GM06990 (cell line): ENCODE results near the gene TKTL1.

ENCODE experiments used
- DNase-seq: peaks from one replicate; pipeline ENCODE4 v3.0.0-alpha.2; 2011; ENCODE audit not compliant: insufficient read length; ENCODE audit errors: extremely low read depth
- H3K27me3 ChIP-seq: replicated peaks from 2 replicates; pipeline ENCODE4 v1.6.0; 2011; ENCODE audit warnings: low read length; ENCODE audit not compliant: control insufficient read depth, insufficient read depth
- H3K36me3 ChIP-seq: 2 replicates; pipeline ENCODE4 v1.5.1; 2011; ENCODE audit warnings: low read length; ENCODE audit not compliant: control insufficient read depth, insufficient read depth
- H3K4me3 ChIP-seq: replicated peaks from 2 replicates; pipeline ENCODE4 v1.5.1; 2011; ENCODE audit warnings: low read depth, mild to moderate bottlenecking, control low read depth, low read length
- TF ChIP-seq, protein P1 (sequence below): IDR thresholded peaks from 2 replicates; pipeline ENCODE4 v1.5.1; 2011; ENCODE audit warnings: low read length, control low read depth, mild to moderate bottlenecking, inconsistent platforms; ENCODE audit not compliant: insufficient read depth, poor library complexity, severe bottlenecking

TKTL1 gene

DNA sequence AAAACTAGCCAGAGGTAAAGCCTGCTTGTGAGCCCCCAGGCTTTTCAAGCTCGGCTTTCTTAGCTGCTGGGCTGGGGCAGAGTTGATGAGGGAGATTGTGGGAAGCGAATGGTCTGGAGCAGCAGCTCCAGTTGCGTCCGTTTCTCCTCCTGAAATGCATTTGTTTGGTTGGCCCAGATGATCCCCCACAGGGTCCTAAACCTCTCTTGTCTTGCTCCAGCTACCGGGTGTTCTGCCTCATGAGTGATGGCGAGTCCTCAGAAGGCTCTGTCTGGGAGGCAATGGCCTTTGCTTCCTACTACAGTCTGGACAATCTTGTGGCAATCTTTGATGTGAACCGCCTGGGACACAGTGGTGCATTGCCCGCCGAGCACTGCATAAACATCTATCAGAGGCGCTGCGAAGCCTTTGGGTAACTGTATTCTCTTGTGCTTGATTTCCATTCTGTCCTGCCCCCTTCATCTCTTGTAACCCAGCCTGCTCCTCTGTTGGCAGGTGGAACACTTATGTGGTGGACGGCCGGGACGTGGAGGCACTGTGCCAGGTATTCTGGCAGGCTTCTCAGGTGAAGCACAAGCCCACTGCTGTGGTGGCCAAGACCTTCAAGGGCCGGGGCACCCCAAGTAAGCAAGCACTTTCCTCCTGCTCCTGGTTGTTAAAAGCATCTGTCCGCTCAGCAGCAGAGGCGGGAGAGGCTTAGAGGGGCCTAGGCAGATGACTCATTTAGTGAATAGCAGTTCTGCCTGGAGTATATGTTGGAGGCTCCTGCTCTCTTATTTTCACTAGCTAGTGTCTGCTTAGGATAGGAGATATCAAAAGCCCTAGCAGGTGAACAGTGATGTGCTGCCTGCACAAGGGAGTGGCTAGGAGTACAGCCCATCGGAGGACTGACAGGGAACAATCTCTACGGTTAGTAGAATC lies 15.3 kb downstream of the TKTL1 start:
- Histone ChIP-seq H3K36me3 (no peaks in the 10 kb centered on the region), H3K4me3 (no peak overlapping the region), H3K27me3 (no peaks in the 10 kb centered on the region)
- no peak for DNase-seq
- TF ChIP-seq, protein P1, sequence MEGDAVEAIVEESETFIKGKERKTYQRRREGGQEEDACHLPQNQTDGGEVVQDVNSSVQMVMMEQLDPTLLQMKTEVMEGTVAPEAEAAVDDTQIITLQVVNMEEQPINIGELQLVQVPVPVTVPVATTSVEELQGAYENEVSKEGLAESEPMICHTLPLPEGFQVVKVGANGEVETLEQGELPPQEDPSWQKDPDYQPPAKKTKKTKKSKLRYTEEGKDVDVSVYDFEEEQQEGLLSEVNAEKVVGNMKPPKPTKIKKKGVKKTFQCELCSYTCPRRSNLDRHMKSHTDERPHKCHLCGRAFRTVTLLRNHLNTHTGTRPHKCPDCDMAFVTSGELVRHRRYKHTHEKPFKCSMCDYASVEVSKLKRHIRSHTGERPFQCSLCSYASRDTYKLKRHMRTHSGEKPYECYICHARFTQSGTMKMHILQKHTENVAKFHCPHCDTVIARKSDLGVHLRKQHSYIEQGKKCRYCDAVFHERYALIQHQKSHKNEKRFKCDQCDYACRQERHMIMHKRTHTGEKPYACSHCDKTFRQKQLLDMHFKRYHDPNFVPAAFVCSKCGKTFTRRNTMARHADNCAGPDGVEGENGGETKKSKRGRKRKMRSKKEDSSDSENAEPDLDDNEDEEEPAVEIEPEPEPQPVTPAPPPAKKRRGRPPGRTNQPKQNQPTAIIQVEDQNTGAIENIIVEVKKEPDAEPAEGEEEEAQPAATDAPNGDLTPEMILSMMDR, result no peak

DNA sequence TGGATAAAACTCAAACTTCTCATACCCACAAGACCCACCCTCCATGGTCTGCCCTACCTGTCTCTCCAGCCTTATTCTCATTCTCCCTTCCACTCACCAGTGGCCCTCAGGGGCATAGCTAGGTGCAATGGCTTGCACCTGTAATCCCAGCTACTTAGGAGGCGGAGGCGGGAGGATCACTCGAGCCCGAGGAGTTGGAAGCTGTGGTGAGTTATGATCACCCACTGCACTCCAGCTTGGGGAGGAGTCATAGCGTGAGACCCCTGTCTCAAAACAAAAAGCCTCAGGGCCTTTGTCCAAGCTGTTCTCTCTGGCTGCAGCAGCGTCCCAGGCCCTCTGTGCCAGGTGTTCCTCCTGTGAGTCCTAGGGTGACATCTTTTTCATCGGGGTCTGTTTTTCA lies 16.5 kb downstream of the TKTL1 start:
- Histone ChIP-seq H3K4me3 (no peak overlapping the region), H3K36me3 (no peaks in the 10 kb centered on the region), H3K27me3 (no peaks in the 10 kb centered on the region)
- TF ChIP-seq, protein P1, result no peak
- DNase-seq, result no peak

DNA sequence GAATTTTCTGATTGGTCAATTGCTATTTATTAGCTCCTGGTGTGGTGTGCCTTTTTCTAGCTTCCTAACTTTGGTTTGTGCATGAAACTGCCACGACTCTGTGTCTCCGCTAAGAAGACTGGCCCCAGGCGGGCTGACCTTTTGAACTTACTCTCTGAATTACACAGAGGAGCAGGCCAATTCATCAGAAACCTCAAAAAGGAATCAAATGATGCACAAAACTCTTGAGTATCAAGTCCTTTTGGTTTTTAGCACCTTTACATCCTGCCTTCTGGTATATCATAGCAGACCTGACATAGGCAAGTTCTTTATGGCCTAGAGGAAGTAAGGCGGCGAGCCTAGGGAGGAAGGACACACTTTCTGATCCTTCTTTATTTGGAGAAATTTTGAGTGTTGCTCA lies 17.6 kb downstream of the TKTL1 start:
- no peak for DNase-seq
- TF ChIP-seq, protein P1, result no peak
- no peaks in the 10 kb centered on the region for H3K27me3 ChIP-seq
- no peaks in the 10 kb centered on the region for H3K36me3 ChIP-seq
- H3K4me3 ChIP-seq, result no peak overlapping the region

DNA sequence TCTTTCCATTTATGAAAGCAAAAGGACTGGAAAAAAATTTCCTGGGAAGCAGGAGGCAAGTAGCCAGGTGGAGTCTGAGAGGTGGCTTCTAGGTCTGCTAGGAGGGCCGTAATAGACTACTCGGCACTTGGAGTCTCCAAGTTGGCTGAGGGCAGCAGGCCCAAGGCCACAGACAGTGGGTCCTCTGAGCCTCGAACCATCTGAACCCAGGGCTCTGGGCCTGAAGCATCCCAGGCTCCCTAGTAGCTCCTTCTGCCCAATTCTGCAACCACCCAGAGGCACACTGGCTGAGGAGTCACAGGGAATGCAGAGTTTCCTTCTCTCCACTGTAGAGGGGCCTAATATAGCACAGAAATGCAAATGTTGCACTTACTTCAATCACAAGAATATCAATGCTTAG lies 19.8 kb downstream of the TKTL1 start:
- H3K27me3 ChIP-seq, result no peaks in the 10 kb centered on the region
- no peak for DNase-seq
- no peak overlapping the region for H3K4me3 ChIP-seq
- TF ChIP-seq, protein P1, result no peak
- no peaks in the 10 kb centered on the region for H3K36me3 ChIP-seq

DNA sequence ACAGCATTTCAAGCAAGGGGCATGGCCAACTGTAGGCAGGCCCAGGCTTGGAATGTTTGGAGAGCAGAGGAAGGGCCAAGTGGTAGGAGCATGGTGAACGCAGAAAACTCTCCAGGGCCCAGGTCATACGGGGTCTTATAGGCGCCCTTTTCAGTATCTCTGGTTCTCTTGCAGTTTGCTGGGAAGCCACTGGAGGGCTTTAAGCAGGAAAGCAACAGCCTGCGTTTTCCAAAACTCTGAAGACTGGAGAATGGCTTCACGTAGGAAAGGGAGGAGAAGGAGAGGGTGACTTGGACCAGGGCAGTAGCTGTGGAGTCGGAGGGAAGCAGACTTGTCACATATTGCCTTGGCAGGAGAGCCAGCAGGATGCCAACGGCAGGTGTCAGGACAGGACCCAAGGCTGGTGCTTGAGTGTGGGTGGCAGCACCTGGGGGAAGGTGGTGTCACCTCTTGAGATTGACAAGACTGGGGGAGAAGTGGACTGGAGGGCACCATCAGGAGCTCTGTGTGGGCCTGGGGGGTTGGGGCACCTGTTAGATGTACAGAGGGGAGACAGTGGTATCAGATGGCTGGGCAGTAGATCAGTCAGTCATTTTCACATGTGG lies 21.9 kb downstream of the TKTL1 start:
- H3K27me3 ChIP-seq, result no peaks in the 10 kb centered on the region
- H3K36me3 ChIP-seq, result no peaks in the 10 kb centered on the region
- TF ChIP-seq, protein P1, result peak; percentile 50
- H3K4me3 ChIP-seq, result no peak overlapping the region
- no peak for DNase-seq
